HG02870 (cell line): ENCODE data around the gene PIK3C3.
"Not testable (repeated sequence)": the region's sequence is repeated elsewhere in the genome, so short reads cannot be mapped to it uniquely, and the experiment has no call there.

Experiments
- ATAC-seq: cut with Tn5 transposase; IDR thresholded peaks from one replicate; pipeline ENCODE4 v1.9.1; 2021; ENCODE audit warnings: mild to moderate bottlenecking, moderate library complexity; ENCODE audit not compliant: unreplicated experiment

Gene PIK3C3

GRCh38 chr18:42018831-42019230, 63.8 kb downstream of the PIK3C3 start:
- no peak for ATAC-seq

- ATAC-seq = peak; percentile 31
Measured at GRCh38 chr18:42024131-42024530, 69.1 kb downstream of the PIK3C3 start.

GRCh38 chr18:42025491-42025890, 70.5 kb downstream of the PIK3C3 start:
- peak; percentile 20 for ATAC-seq

GRCh38 chr18:42025974-42026625, 71.1 kb downstream of the PIK3C3 start:
- peak; percentile 92 for ATAC-seq

- ATAC-seq = no peak
Measured at GRCh38 chr18:42028247-42028832, 73.3 kb downstream of the PIK3C3 start.

GRCh38 chr18:42029092-42029491, 74.1 kb downstream of the PIK3C3 start:
- no peak for ATAC-seq

GRCh38 chr18:42030586-42031182, 75.7 kb downstream of the PIK3C3 start:
- no peak for ATAC-seq

DNA sequence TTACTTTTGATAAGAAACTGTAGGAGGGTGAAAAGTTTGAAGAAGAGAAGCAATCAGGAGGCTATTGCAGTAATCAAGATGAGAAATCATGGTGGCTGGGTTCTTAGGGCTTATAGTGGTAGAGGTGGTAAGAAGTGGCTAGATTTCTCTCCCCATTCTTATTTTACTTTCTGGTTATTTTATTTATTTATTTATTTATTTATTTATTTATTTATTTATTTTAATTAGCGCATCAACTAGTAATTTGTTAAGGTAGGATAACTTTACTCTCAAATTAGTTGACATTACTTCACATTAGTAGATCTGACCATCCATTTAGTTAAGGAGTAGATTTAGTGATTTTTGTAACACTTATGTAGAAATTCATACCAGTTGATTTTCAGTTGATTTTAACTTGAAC, 77.4 kb downstream of the PIK3C3 start:
- ATAC-seq = no peak

GRCh38 chr18:42033137-42033810, 78.2 kb downstream of the PIK3C3 start:
- no peak for ATAC-seq

DNA sequence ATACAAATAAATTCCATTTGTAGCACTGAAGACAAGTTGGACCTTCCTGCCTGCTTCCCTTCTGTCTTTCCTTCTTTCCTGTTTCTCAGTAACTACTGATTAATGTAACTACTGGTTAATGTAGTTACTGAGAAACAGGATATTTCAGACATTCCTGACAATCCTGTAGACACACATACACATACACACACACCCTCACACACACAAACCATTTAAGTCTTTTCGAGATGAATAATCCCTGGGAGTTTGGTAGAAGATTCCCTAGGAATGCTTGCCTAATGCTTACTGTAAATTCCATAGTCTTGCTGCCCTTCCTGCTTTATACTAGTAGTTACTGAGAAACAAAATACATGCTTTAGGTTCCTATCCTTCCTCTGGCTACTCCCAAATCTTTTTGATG, 83.9 kb downstream of the PIK3C3 start:
- ATAC-seq = no peak

DNA sequence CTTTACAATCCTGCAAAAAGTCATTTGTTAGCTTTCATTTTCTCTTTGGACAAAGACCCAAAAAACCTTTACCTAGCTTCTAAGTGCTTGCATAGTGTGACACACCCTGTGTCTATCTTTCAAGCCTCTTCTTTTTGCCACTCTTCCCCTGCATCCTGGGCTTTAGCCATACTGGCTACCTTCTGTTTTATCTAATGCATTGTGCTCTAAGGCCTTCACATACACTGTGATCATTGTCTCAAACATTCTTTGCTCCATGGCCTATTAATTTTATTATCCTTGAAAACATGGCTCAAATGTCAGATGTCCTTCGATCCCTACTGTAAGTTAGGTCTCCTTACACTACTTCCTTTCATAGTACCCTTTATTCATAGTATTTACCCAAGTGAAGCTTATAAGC, 84.4 kb downstream of the PIK3C3 start:
- ATAC-seq = no peak

DNA sequence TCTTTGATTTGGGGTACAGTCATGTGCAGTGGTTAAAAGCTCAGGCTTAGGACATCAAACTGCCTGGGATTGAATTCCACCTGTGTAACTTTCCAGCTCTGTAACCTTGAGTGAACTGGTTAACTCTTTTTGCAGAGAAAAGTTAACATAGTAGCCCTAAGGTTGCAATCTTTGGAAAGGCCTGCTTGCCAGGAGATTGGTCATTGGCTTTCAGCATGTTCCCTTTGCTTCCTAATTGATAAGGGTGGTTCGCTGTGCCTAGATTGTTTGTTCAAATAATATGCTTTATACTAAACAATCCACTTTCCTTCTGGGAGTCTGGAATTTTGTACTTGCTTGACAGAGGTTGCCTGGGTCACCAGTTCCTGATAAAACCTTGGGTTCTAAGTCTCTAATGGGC, 86.8 kb downstream of the PIK3C3 start:
- no peak for ATAC-seq

DNA sequence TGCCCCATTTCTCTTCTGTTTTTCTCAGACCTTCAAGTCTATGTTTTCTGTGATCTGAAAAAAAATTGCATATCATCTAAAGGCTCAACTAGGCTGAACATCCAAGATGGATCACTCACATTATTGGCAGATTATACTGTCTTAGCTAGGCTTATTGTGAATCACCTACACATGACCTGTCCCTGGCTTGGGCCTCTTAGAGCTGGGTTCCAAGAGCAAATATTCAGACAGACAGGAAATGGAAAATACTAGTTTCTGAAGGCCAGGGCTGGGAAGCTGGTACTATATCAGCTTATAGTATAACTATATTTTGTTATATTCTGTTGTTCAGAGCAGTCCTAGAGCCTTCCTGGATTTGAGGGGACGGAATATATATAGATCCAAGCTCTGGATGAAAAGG, 90.3 kb downstream of the PIK3C3 start:
- ATAC-seq = no peak

DNA sequence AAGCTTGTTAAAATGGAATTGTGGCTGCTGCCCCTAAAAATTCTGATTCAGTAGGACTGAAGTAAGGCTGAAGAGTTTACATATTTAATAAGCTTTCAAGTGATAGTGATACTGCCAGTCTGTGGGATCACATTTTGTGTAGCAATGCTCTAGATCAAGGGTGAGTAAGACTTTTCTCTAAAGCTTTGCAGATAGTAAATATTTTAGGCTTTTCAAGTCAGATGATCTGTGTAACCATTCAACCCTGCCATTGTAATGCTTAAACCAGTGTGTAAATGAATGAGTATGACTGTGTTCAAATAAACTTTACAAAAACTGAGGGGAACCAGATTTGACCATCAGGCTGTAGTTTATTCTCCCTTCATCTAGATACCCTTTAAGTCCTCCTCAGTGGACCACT, 92.7 kb downstream of the PIK3C3 start:
- no peak for ATAC-seq

GRCh38 chr18:42048158-42048557, 93.1 kb downstream of the PIK3C3 start:
- ATAC-seq = no peak

DNA sequence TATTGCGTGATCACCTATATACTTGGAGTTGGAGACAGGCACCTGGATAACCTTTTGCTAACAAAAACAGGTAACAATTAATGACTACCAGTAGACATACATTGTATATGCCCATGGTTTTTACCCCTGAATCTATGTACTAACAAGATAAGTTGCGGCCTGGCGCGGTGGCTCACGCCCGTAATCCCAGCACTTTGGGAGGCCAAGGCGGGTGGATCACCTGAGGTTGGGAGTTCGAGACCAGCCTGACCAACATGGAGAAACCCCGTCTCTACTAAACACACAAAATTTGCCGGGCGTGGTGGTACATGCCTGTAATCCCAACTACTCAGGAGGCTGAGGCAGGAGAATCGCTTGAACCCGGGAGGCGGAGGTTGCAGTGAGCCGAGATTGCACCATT, 94.5 kb downstream of the PIK3C3 start:
- not testable (repeated sequence) for ATAC-seq

DNA sequence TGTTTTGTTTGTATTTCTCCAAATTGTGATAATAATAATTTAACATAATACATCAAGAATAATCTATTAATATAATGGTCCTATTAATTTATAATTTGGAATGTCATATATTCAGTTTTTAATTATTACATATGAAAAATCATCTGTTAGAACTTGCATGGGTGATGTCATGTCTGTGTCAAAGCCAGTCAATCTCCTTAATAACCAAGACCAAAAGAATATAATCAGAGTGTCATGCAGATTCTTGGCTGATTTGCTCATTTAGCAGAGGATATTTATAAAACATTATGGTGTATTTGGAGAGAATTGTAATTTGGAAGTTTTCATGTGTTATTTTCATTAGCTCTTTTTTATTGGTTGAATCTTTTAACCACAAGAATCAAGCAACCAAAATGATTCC, 96.4 kb downstream of the PIK3C3 start:
- ATAC-seq = no peak

DNA sequence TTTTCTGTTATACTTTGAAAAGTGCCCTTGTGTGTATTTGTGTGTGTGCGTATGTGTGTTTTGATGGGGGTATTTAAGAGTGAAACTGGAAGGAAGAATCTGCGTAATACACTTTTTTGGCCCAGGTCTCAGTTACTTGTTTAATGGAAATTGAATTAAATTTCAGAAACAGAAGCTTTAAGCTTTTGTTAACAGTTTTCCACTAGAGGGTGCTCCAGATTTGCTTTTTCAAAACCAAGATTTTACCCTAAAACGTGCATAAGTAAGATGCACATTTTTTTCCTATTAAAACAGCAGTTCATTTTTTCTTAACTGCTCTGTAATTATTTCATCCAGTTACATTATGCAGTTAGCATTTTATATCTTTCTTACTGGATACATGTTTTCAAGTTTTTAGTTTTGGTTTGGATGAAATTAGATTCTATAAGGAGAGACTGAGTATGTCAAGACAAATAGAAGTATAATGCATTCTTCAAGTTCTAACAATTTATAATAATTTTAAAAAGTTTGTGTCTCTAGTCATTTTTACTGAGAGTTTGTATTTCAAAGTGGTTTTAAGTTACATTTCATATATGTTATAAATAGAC, 97.2 kb downstream of the PIK3C3 start:
- no peak for ATAC-seq

DNA sequence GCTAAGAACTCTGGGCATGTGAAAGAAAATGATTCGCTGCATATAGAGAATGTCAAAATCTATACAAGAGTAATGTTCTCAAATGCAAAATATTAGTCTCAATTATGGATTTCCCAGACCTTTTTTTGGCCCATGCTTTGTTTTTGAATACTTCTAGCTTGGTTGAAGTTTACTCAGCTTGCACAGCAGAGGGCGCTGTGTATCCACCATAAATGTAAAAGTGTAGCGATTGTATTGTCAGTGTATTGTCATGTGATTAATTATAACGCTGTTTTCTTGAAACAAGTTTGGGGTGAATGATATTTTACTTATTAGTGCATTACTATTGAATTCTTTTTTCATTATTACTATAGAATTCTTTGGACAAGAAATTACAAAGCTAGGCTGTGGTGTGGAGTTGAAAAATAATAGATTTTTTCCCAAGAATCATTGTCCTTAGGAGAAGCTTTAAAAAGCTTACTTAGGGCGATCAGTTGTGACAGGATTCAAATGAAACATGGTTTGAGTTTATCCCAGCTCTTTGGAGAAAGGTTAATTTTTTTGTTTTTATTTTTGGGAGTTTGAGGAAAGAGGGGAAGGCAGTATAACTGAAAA, 98.3 kb downstream of the PIK3C3 start:
- ATAC-seq = peak; percentile 88

- no peak for ATAC-seq
Measured at GRCh38 chr18:42064109-42064508, 109.1 kb downstream of the PIK3C3 start.

DNA sequence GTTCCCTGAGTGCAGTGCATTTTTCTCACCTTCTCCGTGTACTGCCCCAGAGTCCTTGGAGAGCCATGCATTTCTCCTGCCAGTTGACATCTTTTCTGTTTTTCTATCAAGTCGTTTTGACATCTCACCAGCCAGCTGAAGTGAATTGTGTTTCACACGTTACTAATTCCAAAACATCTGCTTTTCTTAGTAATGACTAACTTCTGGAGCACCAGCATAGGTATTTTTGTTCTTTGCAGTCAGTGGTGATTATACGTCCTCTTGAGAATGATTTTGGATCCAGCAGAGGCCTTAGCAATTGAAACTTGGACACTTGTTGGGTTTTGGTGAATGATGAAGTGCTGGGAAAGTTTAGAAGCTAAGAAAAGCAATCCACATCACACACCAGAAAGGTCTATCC, 112.5 kb downstream of the PIK3C3 start:
- ATAC-seq = no peak
